ENCODE measurements around the gene IFIT1.
"Not testable (repeated sequence)": the region's sequence is repeated elsewhere in the genome, so short reads cannot be mapped to it uniquely, and the experiment has no call there.

IFIT1 gene

GRCh38 chr10:89398003-89398749 is 5.8 kb downstream of the IFIT1 start:
- in situ Hi-C loops (cut with HindIII; ENCODE audit: low sequenced_read_pairs), result no loop called here

- in situ Hi-C loops (cut with HindIII; ENCODE audit: low sequenced_read_pairs), result no loop called here
These were observed 7.5 kb downstream of the IFIT1 start for GRCh38 chr10:89399956-89400355.

- in situ Hi-C loops (cut with HindIII; ENCODE audit: low sequenced_read_pairs), result no loop called here
These were observed 10.6 kb downstream of the IFIT1 start for GRCh38 chr10:89403043-89403442.

- in situ Hi-C loops (cut with HindIII; ENCODE audit: low sequenced_read_pairs), result no loop called here
These were observed 12.0 kb downstream of the IFIT1 start for GRCh38 chr10:89404104-89405047.

- in situ Hi-C loops (cut with HindIII; ENCODE audit: low sequenced_read_pairs), result not testable (repeated sequence)
These were observed 13.8 kb downstream of the IFIT1 start for GRCh38 chr10:89406178-89406577.

GRCh38 chr10:89407792-89408191 is 15.4 kb downstream of the IFIT1 start:
- in situ Hi-C loops (cut with HindIII; ENCODE audit: low sequenced_read_pairs), result not testable (repeated sequence)

GRCh38 chr10:89409282-89409681 is 16.9 kb downstream of the IFIT1 start:
- in situ Hi-C loops (cut with HindIII; ENCODE audit: low sequenced_read_pairs), result not testable (repeated sequence)

GRCh38 chr10:89410551-89410950 is 18.1 kb downstream of the IFIT1 start:
- in situ Hi-C loops (cut with HindIII; ENCODE audit: low sequenced_read_pairs), result not testable (repeated sequence)

- in situ Hi-C loops (cut with HindIII; ENCODE audit: low sequenced_read_pairs), result not testable (repeated sequence)
These were observed 18.7 kb downstream of the IFIT1 start for GRCh38 chr10:89411135-89411534.

- in situ Hi-C loops (cut with HindIII; ENCODE audit: low sequenced_read_pairs), result not testable (repeated sequence)
These were observed 19.9 kb downstream of the IFIT1 start for GRCh38 chr10:89412276-89412675.

GRCh38 chr10:89413398-89413912 is 21.0 kb downstream of the IFIT1 start:
- in situ Hi-C loops (cut with HindIII; ENCODE audit: low sequenced_read_pairs), result no loop called here

- in situ Hi-C loops (cut with HindIII; ENCODE audit: low sequenced_read_pairs), result no loop called here
These were observed 21.9 kb downstream of the IFIT1 start, which contains the start of gene IFIT5 for GRCh38 chr10:89414146-89414878. TSS of gene IFIT5 (plus strand) at chr10:89414568. CDS start at chr10:89414799, 231 bp downstream.

GRCh38 chr10:89414879-89415821 is 22.7 kb downstream of the IFIT1 start:
- in situ Hi-C loops (cut with HindIII; ENCODE audit: low sequenced_read_pairs), result no loop called here

GRCh38 chr10:89416465-89416864 is 24.0 kb downstream of the IFIT1 start:
- in situ Hi-C loops (cut with HindIII; ENCODE audit: low sequenced_read_pairs), result no loop called here

- in situ Hi-C loops (cut with HindIII; ENCODE audit: low sequenced_read_pairs), result no loop called here
These were observed 27.1 kb downstream of the IFIT1 start for GRCh38 chr10:89419548-89419947.

- in situ Hi-C loops (cut with HindIII; ENCODE audit: low sequenced_read_pairs), result no loop called here
These were observed 28.6 kb downstream of the IFIT1 start for GRCh38 chr10:89421018-89421476.

- in situ Hi-C loops (cut with HindIII; ENCODE audit: low sequenced_read_pairs), result no loop called here
These were observed 32.6 kb downstream of the IFIT1 start for GRCh38 chr10:89425000-89425399.

- in situ Hi-C loops (cut with HindIII; ENCODE audit: low sequenced_read_pairs), result no loop called here
These were observed 33.9 kb downstream of the IFIT1 start for GRCh38 chr10:89426230-89426868.

- in situ Hi-C loops (cut with HindIII; ENCODE audit: low sequenced_read_pairs), result no loop called here
These were observed 35.2 kb downstream of the IFIT1 start for GRCh38 chr10:89427629-89428028.
